Omental fat pad (tissue), 4 donors: ENCODE data around the gene SFI1. TPM values are rescaled to one million over a fixed set of nuclear protein-coding genes. Genes with fewer than 3 reads are reported as not detected.
A peak's percentile ranks its signal among the peaks of the same experiment; 100 is the strongest.

Experiments
- ATAC-seq: fragments of 150-250 bp; one replicate; pipeline ENCODE4 v1.9.1; 2016; ENCODE audit warnings: mild to moderate bottlenecking, moderate library complexity; ENCODE audit not compliant: low FRiP score
- DNase-seq: peaks from one replicate; pipeline ENCODE4 v3.0.0-alpha.2; 2019; ENCODE audit warnings: low spot score
- CTCF ChIP-seq, 3 donors: fragments of 450-650 bp; IDR thresholded peaks; one replicate each; pipeline ENCODE4 v1.5.1; 2016 to 2017; ENCODE audit warnings: antibody characterized with exemption in 3 of 3, mild to moderate bottlenecking in 3 of 3, moderate library complexity in 2 of 3
- total RNA-seq, 4 donors: library from RNA; depleted of rRNA; stranded (reverse); fragments of >200 nt; gene quantifications; one replicate each; pipeline ENCODE4 v1.1.0, GENCODE V29; 2016

SFI1 gene, protein sequence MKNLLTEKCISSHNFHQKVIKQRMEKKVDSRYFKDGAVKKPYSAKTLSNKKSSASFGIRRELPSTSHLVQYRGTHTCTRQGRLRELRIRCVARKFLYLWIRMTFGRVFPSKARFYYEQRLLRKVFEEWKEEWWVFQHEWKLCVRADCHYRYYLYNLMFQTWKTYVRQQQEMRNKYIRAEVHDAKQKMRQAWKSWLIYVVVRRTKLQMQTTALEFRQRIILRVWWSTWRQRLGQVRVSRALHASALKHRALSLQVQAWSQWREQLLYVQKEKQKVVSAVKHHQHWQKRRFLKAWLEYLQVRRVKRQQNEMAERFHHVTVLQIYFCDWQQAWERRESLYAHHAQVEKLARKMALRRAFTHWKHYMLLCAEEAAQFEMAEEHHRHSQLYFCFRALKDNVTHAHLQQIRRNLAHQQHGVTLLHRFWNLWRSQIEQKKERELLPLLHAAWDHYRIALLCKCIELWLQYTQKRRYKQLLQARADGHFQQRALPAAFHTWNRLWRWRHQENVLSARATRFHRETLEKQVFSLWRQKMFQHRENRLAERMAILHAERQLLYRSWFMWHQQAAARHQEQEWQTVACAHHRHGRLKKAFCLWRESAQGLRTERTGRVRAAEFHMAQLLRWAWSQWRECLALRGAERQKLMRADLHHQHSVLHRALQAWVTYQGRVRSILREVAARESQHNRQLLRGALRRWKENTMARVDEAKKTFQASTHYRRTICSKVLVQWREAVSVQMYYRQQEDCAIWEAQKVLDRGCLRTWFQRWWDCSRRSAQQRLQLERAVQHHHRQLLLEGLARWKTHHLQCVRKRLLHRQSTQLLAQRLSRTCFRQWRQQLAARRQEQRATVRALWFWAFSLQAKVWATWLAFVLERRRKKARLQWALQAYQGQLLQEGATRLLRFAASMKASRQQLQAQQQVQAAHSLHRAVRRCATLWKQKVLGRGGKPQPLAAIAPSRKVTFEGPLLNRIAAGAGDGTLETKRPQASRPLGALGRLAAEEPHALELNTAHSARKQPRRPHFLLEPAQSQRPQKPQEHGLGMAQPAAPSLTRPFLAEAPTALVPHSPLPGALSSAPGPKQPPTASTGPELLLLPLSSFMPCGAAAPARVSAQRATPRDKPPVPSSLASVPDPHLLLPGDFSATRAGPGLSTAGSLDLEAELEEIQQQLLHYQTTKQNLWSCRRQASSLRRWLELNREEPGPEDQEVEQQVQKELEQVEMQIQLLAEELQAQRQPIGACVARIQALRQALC
- 10 to 100 TPM in 3 of 4 donors, 1 to 10 TPM in 1; 8.8 to 19.9 (median 18.8) TPM for total RNA-seq

GRCh38 chr22:31496007-31496734 lies at the start of gene SFI1:
SFI1 (plus strand) TSS chr22:31496536; CDS start chr22:31508285, 11,749 bp downstream.
- no peak for TF ChIP-seq CTCF (IDR thresholded peaks at IDR 0.05)
- ATAC-seq (peak; percentile 95), DNase-seq (peak; percentile 68)

DNA sequence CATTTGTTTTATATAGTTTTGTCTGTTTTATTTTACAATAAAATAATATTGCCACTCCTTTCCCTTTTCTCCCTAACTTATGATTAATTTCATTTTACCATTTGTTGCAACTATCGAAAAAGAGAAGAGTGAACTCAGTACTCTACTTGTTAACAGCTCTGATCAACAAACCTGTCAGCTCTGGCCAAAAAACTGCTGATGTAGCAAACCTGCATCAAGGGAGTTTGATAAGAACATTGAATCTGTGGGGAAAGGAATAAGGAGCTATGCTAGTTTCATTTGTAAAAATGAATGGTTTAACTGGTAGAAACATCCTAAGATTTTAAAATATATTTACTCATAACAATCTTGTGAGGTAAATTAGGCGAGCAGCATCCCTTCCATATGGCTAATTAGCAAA lies 49.6 kb upstream of the SFI1 start:
- TF ChIP-seq CTCF (IDR thresholded peaks at IDR 0.05): no peak
- DNase-seq: no peak

GRCh38 chr22:31447337-31447736 lies 49.0 kb upstream of the SFI1 start:
- DNase-seq: no peak
- no peak for ATAC-seq
- no peak for TF ChIP-seq CTCF (IDR thresholded peaks at IDR 0.05)

More for the DNA sequence above, 49.6 kb upstream of the SFI1 start:
- no peak for ATAC-seq

DNA sequence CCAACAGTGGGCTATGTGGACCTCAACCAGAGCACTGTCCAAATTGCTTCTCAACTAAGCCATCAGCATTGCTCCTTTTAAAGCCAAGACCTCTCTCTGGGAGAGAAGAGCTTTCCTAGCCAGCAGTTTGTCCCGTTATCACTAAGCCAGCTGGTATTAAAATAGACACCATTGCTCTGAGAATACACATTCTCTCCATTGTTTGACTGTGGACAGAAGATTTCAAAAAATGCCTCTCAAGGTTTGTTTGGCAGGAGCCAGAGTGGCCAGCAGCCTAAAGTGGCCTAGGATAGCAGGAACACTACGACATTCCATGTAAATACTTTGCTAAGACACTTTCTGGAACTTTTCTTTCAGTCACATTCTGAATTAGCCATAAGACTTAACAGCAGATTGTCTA lies 48.0 kb upstream of the SFI1 start:
- no peak for ATAC-seq
- DNase-seq: no peak
- no peak for TF ChIP-seq CTCF (IDR thresholded peaks at IDR 0.05)

- ATAC-seq (no peak), DNase-seq (no peak)
- no peak for TF ChIP-seq CTCF (IDR thresholded peaks at IDR 0.05)
Observed at GRCh38 chr22:31449506-31449905, 46.8 kb upstream of the SFI1 start.
